Loucy (cell line): ENCODE measurements around the gene PHRF1.

Source experiments
- H2AFZ ChIP-seq: fragments of 200-600 bp; sonication (generic); 2 replicates; pipeline ENCODE4 v1.6.0; 2016; ENCODE audit warnings: antibody characterized with exemption, mild to moderate bottlenecking, low read length, moderate library complexity
- H3F3A ChIP-seq: fragments of 200-600 bp; 2 replicates; pipeline ENCODE4 v1.6.0; 2016; ENCODE audit warnings: antibody characterized with exemption, low read depth, mild to moderate bottlenecking
- H3K27me3 ChIP-seq: fragments of 200-600 bp; sonication (generic); 2 replicates; pipeline ENCODE4 v1.6.1; 2014; ENCODE audit warnings: low read length, mild to moderate bottlenecking; ENCODE audit not compliant: insufficient read depth, poor library complexity, severe bottlenecking
- H3K36me3 ChIP-seq: fragments of 200-600 bp; sonication (generic); 2 replicates; pipeline ENCODE4 v1.6.1; 2016; ENCODE audit warnings: low read length; ENCODE audit not compliant: insufficient read depth
- H3K4me1 ChIP-seq: fragments of 200-600 bp; sonication (generic); 2 replicates; pipeline ENCODE4 v1.5.1; 2014; ENCODE audit warnings: low read length, mild to moderate bottlenecking; ENCODE audit not compliant: insufficient read depth, poor library complexity, severe bottlenecking
- H3K4me2 ChIP-seq: fragments of 200-600 bp; sonication (generic); 2 replicates; pipeline ENCODE4 v1.6.0; 2014; ENCODE audit warnings: antibody characterized with exemption, low read length, low read depth, mild to moderate bottlenecking; ENCODE audit not compliant: poor library complexity, severe bottlenecking
- H3K4me3 ChIP-seq: fragments of 200-600 bp; sonication (generic); 2 replicates; pipeline ENCODE4 v1.5.1; 2014; ENCODE audit warnings: low read length, mild to moderate bottlenecking, mixed read lengths; ENCODE audit not compliant: poor library complexity, severe bottlenecking
- H3K79me2 ChIP-seq: fragments of 200-600 bp; sonication (generic); 2 replicates; pipeline ENCODE4 v1.6.1; 2014; ENCODE audit warnings: low read length; ENCODE audit not compliant: insufficient read depth
- H3K9ac ChIP-seq: fragments of 200-600 bp; sonication (generic); 2 replicates; pipeline ENCODE4 v1.6.0; 2014; ENCODE audit warnings: mild to moderate bottlenecking, low read depth, low read length, moderate library complexity; ENCODE audit not compliant: poor library complexity, severe bottlenecking
- H3K9me2 ChIP-seq: fragments of 200-600 bp; sonication (generic); replicated peaks from 2 replicates; pipeline ENCODE4 v1.6.1; 2016; ENCODE audit warnings: low read depth, low read length, mixed read lengths
- H3K9me3 ChIP-seq: fragments of 200-600 bp; sonication (generic); 2 replicates; pipeline ENCODE4 v1.6.1; 2014; ENCODE audit warnings: mild to moderate bottlenecking, antibody characterized with exemption, low read length, low read depth; ENCODE audit not compliant: insufficient read depth
- H4K20me1 ChIP-seq: fragments of 200-600 bp; sonication (generic); 2 replicates; pipeline ENCODE4 v1.6.0; 2014; ENCODE audit warnings: antibody characterized with exemption, low read length, mild to moderate bottlenecking; ENCODE audit not compliant: insufficient read depth, poor library complexity, severe bottlenecking
- EZH2phosphoT487 ChIP-seq: fragments of 200-600 bp; IDR thresholded peaks from 2 replicates; pipeline ENCODE4 v1.6.1; 2018; ENCODE audit warnings: antibody characterized with exemption, mild to moderate bottlenecking, moderate library complexity, borderline replicate concordance
- TF ChIP-seq, protein P1 (sequence below): fragments of 200-600 bp; sonication (generic); conservative IDR thresholded peaks from 2 replicates; pipeline ENCODE4 v1.5.1; 2014; ENCODE audit warnings: mild to moderate bottlenecking, antibody characterized with exemption, low read length

PHRF1 gene

DNA sequence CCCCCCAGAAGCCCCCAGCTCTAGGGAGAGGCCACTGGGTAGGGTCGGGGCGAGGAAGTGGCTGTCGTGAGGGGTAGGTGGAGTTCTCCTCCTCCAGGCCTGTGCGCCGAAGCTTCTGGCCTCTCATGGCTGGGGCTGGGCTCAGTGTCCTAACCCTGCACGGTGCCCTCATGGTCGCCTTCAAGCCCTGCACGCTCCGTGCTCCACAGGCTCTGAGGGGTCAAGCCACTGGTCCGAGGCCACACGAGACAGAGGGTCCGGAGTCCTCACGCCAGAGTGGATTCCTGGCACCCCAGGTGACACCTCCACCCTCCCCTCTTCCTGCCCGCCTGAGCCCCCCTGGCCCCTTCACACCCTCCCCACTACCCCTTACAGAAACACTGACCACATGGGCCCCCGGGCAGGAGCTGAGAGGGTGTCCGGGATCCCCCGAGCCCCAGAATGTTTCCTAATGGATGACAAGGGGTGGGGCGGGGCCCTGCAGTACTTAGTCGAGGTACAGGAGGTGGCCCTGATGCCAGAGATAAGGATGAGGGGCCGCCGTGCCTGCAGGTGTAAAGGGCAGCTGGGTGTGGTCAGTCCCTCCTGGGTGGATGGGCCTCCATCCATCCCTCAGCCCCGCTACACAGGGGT lies 49.5 kb downstream of the PHRF1 start:
- no peak overlapping the region for H3K9ac ChIP-seq
- no peak overlapping the region for H2AFZ ChIP-seq
- no peaks in the 10 kb centered on the region for H3K9me3 ChIP-seq
- TF ChIP-seq, protein P1, sequence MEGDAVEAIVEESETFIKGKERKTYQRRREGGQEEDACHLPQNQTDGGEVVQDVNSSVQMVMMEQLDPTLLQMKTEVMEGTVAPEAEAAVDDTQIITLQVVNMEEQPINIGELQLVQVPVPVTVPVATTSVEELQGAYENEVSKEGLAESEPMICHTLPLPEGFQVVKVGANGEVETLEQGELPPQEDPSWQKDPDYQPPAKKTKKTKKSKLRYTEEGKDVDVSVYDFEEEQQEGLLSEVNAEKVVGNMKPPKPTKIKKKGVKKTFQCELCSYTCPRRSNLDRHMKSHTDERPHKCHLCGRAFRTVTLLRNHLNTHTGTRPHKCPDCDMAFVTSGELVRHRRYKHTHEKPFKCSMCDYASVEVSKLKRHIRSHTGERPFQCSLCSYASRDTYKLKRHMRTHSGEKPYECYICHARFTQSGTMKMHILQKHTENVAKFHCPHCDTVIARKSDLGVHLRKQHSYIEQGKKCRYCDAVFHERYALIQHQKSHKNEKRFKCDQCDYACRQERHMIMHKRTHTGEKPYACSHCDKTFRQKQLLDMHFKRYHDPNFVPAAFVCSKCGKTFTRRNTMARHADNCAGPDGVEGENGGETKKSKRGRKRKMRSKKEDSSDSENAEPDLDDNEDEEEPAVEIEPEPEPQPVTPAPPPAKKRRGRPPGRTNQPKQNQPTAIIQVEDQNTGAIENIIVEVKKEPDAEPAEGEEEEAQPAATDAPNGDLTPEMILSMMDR, result no peak
- TF ChIP-seq EZH2phosphoT487, result no peak
- no peaks in the 10 kb centered on the region for H3K36me3 ChIP-seq
- H3K79me2 ChIP-seq, result no peaks in the 10 kb centered on the region
- H3K4me3 ChIP-seq, result no peak overlapping the region
- H3K9me2 ChIP-seq, result no peaks in the 10 kb centered on the region
- no peaks in the 10 kb centered on the region for H3K27me3 ChIP-seq
- no peaks in the 10 kb centered on the region for H3F3A ChIP-seq
- peaks cover 17% of the 10 kb centered on the region for H3K4me1 ChIP-seq
- H4K20me1 ChIP-seq, result no peaks in the 10 kb centered on the region
- H3K4me2 ChIP-seq, result no peak overlapping the region

GRCh38 chr11:626475-627307 lies 50.4 kb downstream of the PHRF1 start, which contains the start of gene SCT:
TSS of gene SCT (minus strand) at chr11:627181. CDS start at chr11:627143, 38 bp downstream.
- no peaks in the 10 kb centered on the region for H3K27me3 ChIP-seq
- H3K4me2 ChIP-seq, result no peak within 1 kb of the TSS
- no peak within 1 kb of the TSS for H3K4me3 ChIP-seq
- no peak within 1 kb of the TSS for H2AFZ ChIP-seq
- peaks cover 17% of the 10 kb centered on the region for H3K4me1 ChIP-seq
- H3K36me3 ChIP-seq, result no peaks in the 10 kb centered on the region
- no peaks in the 10 kb centered on the region for H3K79me2 ChIP-seq
- no peaks in the 10 kb centered on the region for H4K20me1 ChIP-seq
- no peaks in the 10 kb centered on the region for H3K9me2 ChIP-seq
- H3F3A ChIP-seq, result no peaks in the 10 kb centered on the region
- TF ChIP-seq, protein P1, result no peak
- no peak for TF ChIP-seq EZH2phosphoT487
- H3K9ac ChIP-seq, result no peak within 1 kb of the TSS
- no peaks in the 10 kb centered on the region for H3K9me3 ChIP-seq

GRCh38 chr11:627308-627576 lies 51.0 kb downstream of the PHRF1 start:
- TF ChIP-seq EZH2phosphoT487, result no peak
- TF ChIP-seq, protein P1, result no peak
- Histone ChIP-seq H3K4me3 (no peak overlapping the region), H3K4me1 (peaks cover 17% of the 10 kb centered on the region), H3K36me3 (no peaks in the 10 kb centered on the region), H3K79me2 (no peaks in the 10 kb centered on the region), H3K9ac (no peak overlapping the region), H4K20me1 (no peaks in the 10 kb centered on the region), H3K27me3 (no peaks in the 10 kb centered on the region), H3K4me2 (no peak overlapping the region), H3F3A (no peaks in the 10 kb centered on the region), H2AFZ (no peak overlapping the region), H3K9me3 (no peaks in the 10 kb centered on the region), H3K9me2 (no peaks in the 10 kb centered on the region)
